ENCODE results near the gene STUB1.
A peak's percentile ranks its signal among the peaks of the same experiment; 100 is the strongest.

Gene STUB1

DNA sequence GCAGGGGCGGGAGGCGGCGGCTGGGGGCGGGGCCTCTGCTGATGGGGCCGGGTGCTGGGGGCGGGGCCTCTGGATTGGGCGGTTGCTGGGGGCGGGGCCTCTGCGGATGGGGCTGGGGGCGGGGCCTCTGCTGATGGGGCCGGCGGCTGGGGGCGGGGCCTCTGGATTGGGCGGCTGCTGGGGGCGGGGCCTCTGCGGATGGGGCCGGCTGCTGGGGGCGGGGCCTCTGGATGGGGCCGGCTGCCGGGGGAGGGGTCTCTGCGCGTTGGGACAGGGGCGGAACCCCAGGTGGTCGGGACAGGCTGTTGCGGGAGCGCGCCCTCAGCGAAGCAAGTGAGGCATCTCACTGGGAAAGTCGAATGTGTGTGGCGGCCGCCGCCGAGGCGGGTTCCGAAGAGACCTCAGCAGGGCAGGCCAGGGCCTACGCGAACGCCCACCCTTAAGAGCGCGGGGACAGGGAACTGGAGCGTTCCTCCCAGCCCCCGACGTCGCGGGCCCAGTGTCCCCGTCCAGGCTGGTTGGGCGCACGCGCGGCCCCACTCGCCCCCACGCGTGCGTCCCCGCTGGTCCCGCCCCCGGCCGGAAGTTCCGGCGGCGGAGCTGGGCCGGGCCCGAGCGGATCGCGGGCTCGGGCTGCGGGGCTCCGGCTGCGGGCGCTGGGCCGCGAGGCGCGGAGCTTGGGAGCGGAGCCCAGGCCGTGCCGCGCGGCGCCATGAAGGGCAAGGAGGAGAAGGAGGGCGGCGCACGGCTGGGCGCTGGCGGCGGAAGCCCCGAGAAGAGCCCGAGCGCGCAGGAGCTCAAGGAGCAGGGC is at the start of gene STUB1:
TSS of gene STUB1 (plus strand) at position 597 of the 811 bp plus-strand sequence. CDS start at position 713, 116 bp downstream.
- DNase-seq, result peak; percentile 86 to 90

DNA sequence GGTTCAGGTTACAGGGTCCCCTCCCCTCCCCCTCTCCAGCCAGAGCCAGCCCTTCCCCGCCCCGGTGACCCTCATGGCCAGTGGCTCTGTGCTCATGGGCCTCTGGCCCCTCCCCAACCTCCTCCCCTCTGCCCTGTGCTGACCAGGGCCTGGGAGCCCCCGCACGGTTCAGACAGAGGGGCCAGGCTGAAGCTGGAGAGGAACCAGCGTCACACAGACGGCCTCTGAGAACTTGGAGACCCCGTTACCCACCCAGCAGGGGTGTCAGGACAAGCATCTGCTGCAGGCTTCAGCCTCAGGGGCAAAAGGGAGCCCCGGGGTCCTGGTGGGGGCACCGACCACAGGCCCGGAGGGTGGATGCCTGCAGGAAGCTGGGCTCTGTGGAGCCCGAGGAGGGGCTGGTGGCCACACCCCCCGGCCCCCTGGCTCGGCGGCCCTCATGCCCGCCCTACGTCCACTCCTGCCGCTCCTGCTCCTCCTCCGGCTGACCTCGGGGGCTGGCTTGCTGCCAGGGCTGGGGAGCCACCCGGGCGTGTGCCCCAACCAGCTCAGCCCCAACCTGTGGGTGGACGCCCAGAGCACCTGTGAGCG is 49.3 kb upstream of the STUB1 start, which contains the start of gene WFIKKN1:
TSS of gene WFIKKN1 (plus strand) at position 171 of the 591 bp plus-strand sequence. CDS start at position 440, 269 bp downstream.
- DNase-seq, result no peak

DNA sequence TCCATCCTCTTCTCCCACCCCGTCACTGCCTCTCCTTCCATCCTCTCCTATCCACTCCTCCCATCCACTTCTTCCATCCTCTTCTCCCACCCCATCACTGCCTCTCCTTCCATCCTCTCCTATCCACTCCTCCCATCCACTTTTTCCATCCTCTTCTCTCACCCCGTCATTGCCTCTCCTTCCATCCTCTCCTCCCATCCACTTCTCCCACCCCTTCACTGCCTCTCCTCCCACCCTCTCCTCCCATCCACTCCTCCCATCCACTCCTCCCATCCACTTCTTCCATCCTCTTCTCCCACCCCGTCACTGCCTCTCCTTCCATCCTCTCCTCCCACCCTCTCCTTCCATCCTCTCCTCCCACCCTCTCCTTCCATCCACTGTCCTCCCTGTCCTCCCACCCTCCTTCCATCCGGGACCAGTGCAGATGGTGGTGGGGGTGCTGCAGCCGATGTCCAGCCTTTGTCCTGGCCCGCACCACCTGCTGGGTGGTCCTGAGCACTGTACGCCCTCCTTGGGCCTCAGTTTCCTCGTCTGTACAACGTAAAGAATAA is 48.3 kb upstream of the STUB1 start:
- DNase-seq, result no peak

DNA sequence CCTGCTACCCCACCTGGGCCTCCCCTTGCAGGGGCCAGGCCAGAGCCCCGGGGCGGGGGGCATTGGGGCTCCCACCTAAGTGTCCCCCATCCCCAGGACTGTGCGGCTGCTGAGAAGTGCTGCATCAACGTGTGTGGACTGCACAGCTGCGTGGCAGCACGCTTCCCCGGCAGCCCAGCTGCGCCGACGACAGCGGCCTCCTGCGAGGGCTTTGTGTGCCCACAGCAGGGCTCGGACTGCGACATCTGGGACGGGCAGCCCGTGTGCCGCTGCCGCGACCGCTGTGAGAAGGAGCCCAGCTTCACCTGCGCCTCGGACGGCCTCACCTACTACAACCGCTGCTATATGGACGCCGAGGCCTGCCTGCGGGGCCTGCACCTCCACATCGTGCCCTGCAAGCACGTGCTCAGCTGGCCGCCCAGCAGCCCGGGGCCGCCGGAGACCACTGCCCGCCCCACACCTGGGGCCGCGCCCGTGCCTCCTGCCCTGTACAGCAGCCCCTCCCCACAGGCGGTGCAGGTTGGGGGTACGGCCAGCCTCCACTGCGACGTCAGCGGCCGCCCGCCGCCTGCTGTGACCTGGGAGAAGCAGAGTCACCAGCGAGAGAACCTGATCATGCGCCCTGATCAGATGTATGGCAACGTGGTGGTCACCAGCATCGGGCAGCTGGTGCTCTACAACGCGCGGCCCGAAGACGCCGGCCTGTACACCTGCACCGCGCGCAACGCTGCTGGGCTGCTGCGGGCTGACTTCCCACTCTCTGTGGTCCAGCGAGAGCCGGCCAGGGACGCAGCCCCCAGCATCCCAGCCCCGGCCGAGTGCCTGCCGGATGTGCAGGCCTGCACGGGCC is 47.5 kb upstream of the STUB1 start:
- DNase-seq, result no peak

DNA sequence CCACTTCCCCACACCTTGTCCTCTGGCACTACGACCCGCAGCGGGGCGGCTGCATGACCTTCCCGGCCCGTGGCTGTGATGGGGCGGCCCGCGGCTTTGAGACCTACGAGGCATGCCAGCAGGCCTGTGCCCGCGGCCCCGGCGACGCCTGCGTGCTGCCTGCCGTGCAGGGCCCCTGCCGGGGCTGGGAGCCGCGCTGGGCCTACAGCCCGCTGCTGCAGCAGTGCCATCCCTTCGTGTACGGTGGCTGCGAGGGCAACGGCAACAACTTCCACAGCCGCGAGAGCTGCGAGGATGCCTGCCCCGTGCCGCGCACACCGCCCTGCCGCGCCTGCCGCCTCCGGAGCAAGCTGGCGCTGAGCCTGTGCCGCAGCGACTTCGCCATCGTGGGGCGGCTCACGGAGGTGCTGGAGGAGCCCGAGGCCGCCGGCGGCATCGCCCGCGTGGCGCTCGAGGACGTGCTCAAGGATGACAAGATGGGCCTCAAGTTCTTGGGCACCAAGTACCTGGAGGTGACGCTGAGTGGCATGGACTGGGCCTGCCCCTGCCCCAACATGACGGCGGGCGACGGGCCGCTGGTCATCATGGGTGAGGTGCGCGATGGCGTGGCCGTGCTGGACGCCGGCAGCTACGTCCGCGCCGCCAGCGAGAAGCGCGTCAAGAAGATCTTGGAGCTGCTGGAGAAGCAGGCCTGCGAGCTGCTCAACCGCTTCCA is 46.7 kb upstream of the STUB1 start:
- no peak for DNase-seq

DNA sequence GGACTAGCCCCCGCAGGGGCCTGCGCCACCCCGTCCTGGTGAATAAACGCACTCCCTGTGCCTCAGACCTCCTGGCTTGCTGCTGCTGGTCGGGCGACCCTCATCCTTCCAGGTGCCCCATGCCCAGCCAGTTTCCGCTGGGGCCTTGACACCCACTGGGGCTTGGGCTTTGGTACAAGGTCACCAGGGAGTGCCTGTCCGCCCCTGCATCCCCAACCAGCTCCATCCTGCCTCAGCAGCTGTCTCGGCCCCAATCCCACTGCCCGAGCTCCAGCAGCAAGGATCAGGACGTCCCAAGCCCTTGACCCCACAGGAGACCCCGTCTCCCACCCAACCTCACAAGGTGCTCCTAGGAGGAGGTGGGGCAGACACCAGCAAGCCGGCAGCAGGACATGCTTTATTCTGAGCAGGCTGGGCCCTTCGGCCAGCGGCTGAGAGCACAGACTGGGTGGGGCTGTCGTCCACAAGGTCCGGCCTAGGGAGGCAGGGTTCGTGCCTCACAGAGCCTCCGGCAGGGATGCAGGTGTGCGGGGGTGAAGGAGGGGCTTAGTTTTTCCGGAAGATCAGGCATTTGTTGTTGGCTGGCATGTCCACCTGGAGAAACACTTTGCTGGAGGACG is 46.0 kb upstream of the STUB1 start:
- DNase-seq, result no peak

DNA sequence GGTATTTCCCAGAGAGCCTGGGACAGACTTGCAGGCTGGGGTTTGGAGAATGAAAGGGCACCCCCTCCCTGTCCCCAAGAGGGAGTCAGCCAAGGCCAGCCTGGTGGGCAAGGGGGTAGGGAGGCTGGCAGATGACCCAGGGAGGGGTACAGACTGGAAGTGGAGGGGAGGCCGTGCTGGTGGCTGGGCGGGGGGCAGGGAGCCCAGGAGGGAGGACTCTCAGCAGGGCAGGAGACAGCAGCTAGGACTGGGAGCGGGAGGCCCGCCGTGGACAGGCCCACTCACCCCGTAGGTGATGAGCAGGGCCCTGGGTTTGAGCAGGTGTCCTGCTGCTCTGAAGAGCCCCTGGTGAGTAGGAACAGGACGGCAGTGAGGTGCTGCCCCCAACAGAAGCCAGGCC is 45.2 kb upstream of the STUB1 start:
- no peak for DNase-seq

DNA sequence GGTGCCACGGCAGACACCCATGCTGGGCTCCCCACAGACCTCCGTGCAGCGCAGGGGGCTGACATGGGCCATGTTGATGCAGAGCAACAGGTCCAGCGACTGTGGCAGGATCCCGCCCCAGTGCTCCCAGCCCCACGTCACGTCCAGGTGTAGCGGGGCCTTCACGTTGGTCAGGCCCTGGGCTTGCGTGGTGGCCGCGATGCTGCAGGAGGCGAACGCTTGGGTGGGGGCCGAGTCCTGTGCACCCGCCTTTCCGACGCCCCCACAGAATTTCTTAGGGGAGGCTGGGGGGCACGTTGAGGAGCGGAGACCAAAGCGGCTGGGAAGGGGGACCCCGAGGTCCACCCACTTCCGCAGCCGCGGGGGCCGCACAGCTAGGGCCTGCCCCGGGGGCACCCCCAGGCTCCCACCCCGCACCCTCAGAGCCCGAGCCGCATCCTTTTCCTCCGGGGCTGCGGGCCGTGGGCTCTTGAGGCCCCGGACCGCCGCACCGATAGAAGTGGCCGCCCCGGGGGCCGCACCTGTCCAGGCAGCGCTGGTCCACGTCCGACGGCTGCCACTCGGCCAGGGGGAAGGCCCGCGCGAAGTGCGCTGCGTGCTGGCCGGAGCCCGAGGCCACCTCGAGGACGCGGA is 44.5 kb upstream of the STUB1 start:
- DNase-seq, result no peak

DNA sequence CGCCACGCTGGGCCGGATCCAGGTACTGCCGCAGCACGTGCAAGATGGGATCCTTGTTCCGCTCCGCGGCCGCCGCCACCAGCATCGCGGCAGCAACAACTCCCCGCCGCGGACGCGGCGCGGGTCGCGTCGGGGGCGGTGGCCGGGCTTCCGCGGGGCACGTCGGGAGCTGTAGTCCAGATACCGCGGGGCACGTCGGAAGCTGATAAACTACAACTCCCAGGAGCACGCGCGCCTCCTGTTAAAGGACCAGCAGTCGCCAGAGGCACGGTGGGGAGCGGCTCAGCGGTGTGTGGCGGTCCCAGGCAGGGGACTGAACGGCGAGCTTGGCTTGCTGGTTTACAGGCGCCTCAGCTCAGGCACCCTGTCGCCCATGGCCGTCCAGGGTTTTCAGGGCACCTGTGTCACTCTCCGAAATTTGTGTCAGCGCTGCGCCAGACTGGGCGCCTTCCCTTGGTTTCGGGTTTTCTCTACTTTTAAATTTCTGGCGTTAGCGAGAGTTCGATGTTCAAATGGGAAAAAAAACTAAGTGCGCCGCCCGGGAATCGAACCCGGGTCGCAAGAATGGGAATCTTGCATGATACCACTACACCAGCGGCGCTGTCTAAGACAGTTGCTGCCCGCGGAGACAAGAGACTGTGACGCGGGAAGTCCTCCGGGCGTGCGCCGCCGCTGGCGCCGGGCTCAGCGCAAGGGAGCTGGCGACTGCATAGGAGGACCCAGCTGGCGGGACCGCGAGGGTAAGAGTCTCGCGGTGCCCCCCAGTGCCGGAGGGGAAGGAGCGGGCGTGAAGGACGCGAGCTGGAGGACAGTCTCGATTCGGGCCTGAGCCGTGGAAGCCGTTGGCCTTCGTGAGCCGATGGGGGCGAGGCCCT is 43.8 kb upstream of the STUB1 start, which contains the start of gene METTL26:
TSS of gene METTL26 (minus strand) at position 100 of the 875 bp plus-strand sequence. CDS start at position 85, 15 bp downstream.
- DNase-seq, result peak; percentile 95

DNA sequence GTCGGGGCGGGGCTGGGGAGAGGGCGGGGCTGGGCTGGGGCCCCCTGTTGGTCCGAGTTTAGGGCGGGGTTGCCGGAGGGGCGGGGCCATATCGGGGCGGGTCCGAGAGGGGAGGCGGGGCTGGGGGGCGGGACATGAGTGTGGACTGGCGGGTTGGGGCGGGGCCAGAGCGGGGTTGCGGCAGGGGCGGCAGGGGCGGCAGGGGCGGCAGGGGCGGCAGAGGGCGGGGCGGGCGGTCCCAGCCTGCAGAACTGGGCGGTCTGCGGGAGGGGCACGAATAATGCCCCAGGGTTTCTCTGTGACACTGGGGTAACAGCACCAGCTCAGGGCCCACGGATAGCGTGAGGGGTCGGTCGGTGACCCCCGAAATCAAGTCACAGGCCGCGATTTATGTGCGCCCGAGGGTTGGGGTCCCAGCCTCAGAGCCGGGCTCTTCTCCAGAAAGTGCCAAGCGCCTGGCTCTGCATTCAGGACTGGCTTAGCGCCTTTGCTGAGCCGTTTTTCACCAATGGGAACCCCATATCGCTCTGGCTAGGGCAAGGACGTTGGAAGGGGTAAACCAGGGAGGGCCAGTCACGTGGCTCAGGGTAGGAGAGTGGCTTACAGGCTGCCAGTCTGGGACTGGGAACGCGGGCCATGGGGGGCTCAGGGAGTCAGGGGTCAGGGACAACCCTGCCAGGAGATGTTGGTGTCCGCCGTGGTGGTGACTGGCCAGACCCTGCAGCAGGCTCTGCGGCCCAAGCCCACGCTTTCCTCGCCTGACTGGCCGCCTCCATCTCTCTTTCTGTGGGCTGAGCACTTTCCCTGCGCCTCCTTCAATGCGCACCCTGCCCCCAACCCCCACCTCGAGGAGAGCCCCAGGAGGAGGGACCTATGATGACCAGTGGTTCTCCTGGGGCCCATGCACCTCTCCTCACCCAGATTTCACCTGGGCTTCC is 42.9 kb upstream of the STUB1 start:
- DNase-seq, result peak; percentile 87 to 91

DNA sequence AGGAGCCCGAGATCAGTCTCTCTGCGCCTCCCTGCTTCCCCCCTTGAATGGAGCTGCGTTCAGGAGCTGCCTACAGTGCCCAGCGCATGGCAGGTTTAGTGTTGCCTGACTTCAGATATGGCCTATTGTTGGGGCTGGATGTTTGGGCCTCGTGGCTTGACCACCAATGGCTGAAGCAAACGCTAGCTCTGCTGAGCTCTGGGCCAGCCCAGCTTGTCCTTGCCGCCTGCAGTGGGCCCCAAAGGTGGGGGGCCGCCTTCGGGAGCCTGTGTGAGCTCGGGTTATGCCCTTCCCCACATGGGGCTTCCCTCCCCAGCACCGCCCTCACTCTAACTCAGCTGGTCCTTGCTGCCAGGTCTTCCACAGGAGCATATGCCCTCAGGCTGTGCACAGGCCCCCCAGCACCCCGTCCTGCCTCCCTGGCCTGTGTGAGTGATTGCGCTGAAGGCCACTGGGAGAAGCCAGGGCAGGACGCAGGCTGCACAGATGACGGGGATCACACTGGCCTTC is 42.1 kb upstream of the STUB1 start:
- no peak for DNase-seq

DNA sequence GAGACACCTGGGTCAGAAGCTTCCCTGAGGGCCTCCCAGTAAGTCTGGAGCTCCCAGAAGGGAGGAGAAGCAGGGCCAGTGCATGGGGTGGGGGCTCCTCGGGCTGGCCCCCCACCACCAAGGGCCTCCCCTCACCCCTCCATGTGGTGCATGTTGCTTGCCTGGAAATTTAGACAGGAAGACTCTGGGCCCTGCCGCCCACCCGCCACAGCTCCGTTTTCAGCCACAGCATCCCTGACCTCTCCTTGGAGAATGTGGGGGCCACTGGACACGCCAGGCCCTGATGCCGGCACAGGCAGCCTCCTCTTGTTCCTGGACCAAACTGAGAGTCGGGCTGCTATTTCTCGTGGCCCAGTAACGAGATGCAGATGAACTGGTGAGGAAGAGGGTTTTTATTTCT is 41.4 kb upstream of the STUB1 start:
- no peak for DNase-seq

DNA sequence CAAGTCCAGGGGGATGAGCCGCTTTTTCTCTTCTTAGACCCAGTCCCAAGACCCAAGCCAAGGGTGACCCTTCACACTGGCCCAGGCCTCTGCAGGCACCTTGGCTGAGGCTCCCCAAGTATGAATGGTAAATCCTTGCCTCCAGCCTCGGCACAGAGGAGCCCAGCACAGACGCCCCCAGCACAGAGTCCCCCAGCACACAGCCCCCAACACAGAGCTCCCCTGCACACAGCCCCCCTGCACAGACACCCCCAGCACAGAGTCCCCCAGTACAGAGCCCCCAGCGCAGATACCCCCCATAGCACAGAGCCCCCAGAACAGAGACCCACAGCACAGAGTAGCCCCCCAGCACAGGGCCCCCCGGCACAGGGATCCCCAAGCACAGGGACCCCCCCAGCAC is 39.6 kb upstream of the STUB1 start:
- DNase-seq, result no peak

DNA sequence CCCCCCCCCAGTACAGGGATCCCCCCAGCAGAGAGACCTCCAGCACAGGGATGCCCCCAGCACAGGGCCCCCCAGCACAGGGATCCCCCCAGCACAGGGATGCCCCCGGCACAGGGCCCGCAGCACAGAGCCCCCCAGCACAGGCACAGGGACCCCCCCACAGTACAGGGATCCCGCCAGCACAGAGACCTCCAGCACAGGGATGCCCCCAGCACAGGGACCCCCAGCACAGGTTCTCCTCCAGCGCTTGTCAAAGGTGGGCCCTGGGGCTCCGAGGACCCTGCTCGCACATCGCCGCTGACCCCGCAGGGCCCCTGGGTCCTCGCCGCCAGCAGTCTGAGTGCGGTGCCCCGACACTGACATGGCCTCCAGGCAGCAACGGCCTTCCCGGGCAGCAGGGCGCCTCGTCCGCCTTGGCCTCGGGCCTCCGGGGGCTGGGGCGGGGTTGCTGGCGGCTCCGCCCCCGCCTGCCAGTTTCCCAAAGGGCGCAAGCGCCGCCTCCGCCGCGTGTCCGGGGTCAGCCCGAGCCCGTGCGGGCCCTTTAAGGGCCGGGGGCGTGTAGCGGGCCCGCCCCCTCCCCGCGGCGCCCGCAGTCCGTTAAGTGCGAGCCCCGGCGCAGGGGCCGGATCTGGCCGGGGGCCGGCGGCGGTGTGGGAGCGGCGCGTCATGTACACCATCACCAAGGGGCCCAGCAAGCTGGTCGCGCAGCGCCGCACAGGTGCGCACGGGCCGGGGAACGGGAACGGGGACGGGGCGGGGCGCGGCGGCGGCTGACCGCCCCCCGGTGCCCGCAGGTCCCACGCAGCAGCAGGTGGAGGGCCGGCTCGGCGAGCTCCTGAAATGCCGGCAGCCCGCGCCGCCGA is 38.7 kb upstream of the STUB1 start, which contains the start of gene MCRIP2:
TSS of gene MCRIP2 (plus strand) at position 503 of the 863 bp plus-strand sequence. CDS start at position 667, 164 bp downstream.
- peak; percentile 59 to 68 for DNase-seq

DNA sequence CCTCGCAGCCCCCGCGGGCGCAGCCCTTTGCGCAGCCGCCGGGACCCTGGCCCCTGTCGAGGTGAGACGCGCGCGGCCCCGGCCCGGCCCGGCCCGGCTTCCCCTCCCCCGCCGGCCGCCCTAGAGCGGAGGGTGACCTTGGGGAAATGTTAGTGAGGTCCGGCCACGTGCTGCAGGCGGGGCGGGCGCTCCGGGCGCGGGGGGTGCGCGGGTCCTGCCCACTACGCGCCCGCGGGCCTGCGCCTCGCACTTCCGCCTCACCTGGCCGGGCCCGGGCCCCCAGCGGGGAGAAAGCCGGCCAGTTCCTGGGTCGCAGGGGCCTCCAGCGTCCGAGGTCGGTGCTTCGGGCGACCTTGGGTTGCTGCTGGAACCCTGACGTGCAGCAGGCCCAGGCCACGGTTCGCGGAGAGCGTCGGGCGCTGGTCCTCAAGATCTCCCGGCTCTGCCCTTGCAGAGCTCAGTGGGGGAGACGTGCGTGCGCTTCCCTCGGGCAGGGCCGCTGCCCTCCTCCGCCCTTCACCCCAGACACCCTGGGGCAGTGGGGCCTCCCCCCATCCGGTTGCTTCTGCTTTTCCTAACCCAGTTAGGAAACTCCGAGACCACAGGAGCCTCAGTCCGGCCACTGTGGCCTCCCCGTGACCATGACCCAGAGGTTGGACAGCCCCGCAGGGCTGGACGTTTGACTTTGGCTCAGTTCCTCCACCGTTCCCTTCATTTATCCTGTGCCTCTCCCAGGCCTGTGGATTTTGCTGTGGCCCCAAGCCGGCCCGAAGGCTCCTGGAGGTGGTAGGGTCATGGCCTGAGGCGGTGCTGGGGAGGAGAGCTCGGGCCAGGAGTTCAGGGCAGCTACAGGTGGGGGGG is 37.8 kb upstream of the STUB1 start:
- peak; percentile 31 to 59 for DNase-seq

DNA sequence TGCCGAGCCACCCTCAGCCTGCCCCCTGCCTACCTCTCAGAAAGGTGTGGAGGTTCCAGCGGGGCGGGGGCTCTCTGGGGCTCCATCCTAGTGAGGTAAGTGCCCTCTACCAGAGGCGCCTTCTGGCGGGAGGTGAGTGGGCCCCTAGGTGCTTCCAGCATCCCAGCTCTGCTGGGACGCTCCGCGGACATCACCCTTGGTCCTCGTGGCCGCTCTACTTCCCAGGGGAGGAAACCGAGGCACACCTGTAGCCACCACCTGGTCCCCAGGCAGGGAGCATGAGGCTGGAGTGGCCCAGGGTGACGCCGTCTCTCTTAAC is 37.2 kb upstream of the STUB1 start:
- no peak for DNase-seq

DNA sequence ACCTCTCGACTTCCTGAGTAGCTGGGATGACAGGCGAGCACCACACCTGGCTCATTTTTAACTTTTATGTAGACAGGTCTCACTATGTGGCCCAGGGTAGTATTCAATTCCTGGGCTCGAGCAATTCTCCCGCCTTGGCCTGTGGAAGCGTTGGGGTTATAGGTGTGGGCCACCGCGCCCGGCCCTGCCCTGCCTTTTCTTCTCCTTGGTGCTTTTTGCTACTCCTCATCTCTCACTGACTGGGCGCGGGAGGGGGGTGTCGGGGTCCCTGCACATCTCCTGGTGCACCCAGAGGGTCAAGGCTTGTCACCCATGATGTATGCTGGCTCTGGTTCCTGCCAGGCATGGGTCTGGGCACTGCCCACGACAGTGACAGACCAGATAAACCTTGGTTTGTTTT is 35.7 kb upstream of the STUB1 start:
- no peak for DNase-seq

Measured in CD4-positive, alpha-beta T cell treated with Interleukin-4 for 1 hour (primary cell).